GM12892 (cell line): ENCODE data around the gene MIER1.
"Not testable (repeated sequence)": the region's sequence is repeated elsewhere in the genome, so short reads cannot be mapped to it uniquely, and the experiment has no call there.

Experiments used
- DNase-seq: peaks from one replicate; pipeline ENCODE4 v3.0.0; 2011; ENCODE audit not compliant: insufficient read length
- FAIRE-seq: peaks from 2 replicates; lab custom pipeline; 2011; peaks lifted over from hg19 to GRCh38; lab: Jason Lieb, UNC
- POLR2A ChIP-seq: IDR thresholded peaks from 2 replicates; pipeline ENCODE4 v1.6.1; 2011; ENCODE audit warnings: low read depth, low read length, control low read depth
- POLR2AphosphoS5 ChIP-seq: IDR thresholded peaks from 2 replicates; pipeline ENCODE4 v1.6.1; 2011; ENCODE audit warnings: low read depth, low read length, control low read depth
- TAF1 ChIP-seq: IDR thresholded peaks from 2 replicates; pipeline ENCODE4 v1.6.1; 2011; ENCODE audit warnings: low read depth, mild to moderate bottlenecking, control low read depth, low read length, borderline replicate concordance

MIER1 gene

GRCh38 chr1:66943361-66943969, 18.7 kb downstream of the MIER1 start:
- FAIRE-seq (no peak), DNase-seq (no peak)
- TF ChIP-seq POLR2A: no peak
- TF ChIP-seq POLR2AphosphoS5: no peak
- TF ChIP-seq TAF1: no peak

- TF ChIP-seq POLR2AphosphoS5 (no peak), TAF1 (no peak), POLR2A (no peak)
- DNase-seq (no peak), FAIRE-seq (no peak)
These were observed 19.8 kb downstream of the MIER1 start for GRCh38 chr1:66944330-66945274.

- FAIRE-seq (no peak), DNase-seq (no peak)
- TF ChIP-seq TAF1 (no peak), POLR2A (no peak), POLR2AphosphoS5 (no peak)
These were observed 20.5 kb downstream of the MIER1 start for GRCh38 chr1:66945316-66945715.

- TF ChIP-seq TAF1 (no peak), POLR2AphosphoS5 (no peak), POLR2A (no peak)
These were observed 22.5 kb downstream of the MIER1 start for GRCh38 chr1:66947267-66947666.

GRCh38 chr1:66951513-66951912, 26.7 kb downstream of the MIER1 start:
- DNase-seq (no peak), FAIRE-seq (no peak)
- TF ChIP-seq POLR2A (no peak), TAF1 (no peak), POLR2AphosphoS5 (no peak)

More at GRCh38 chr1:66947267-66947666, 22.5 kb downstream of the MIER1 start:
- FAIRE-seq: no peak
- DNase-seq: no peak

- peak; percentile 21 for FAIRE-seq
- TF ChIP-seq POLR2AphosphoS5 (no peak), TAF1 (no peak), POLR2A (no peak)
- no peak for DNase-seq
These were observed 29.4 kb downstream of the MIER1 start for GRCh38 chr1:66954208-66954607.

GRCh38 chr1:66957938-66958337, 33.1 kb downstream of the MIER1 start:
- TF ChIP-seq TAF1 (no peak), POLR2AphosphoS5 (no peak), POLR2A (no peak)
- DNase-seq (no peak), FAIRE-seq (no peak)

GRCh38 chr1:66966188-66966873, 41.5 kb downstream of the MIER1 start:
- FAIRE-seq, DNase-seq: not testable (repeated sequence)

GRCh38 chr1:66968574-66968973, 43.8 kb downstream of the MIER1 start:
- DNase-seq: no peak
- no peak for FAIRE-seq
- TF ChIP-seq TAF1 (no peak), POLR2AphosphoS5 (no peak), POLR2A (no peak)

- TF ChIP-seq TAF1 (no peak), POLR2A (no peak), POLR2AphosphoS5 (no peak)
- DNase-seq (no peak), FAIRE-seq (no peak)
These were observed 53.4 kb downstream of the MIER1 start for GRCh38 chr1:66978201-66978600.

- DNase-seq, FAIRE-seq: not testable (repeated sequence)
These were observed 54.8 kb downstream of the MIER1 start for GRCh38 chr1:66979621-66980020.

- TF ChIP-seq POLR2AphosphoS5: no peak
- no peak for TF ChIP-seq POLR2A
- TF ChIP-seq TAF1: no peak
- DNase-seq (no peak), FAIRE-seq (no peak)
These were observed 56.1 kb downstream of the MIER1 start for GRCh38 chr1:66980745-66981367.
